Measurements from ENCODE around the gene CNTNAP5.

The CNTNAP5 gene

GRCh38 chr2:124923097-124923496 is 898.0 kb downstream of the CNTNAP5 start:
- no peak for DNase-seq (ENCODE audit: low read depth)
- no peak for TF ChIP-seq CTCF (IDR thresholded peaks at IDR 0.05; ENCODE audit: low read depth, low read length)
- TF ChIP-seq MYC (IDR thresholded peaks at IDR 0.05; ENCODE audit: low read depth, low read length), result no peak
- TF ChIP-seq POLR2A (IDR thresholded peaks at IDR 0.05; ENCODE audit: extremely low read depth, insufficient read length), result no peak
- no peak for TF ChIP-seq MAX (IDR thresholded peaks at IDR 0.05; ENCODE audit: low read depth, low read length)
- no peak overlapping the region for H3K4me3 ChIP-seq (ENCODE audit: low read depth, low read length)

GRCh38 chr2:124933883-124934282 is 908.8 kb downstream of the CNTNAP5 start:
- no peak for DNase-seq (ENCODE audit: low read depth)
- TF ChIP-seq MAX (IDR thresholded peaks at IDR 0.05; ENCODE audit: low read depth, low read length) (no peak), MYC (IDR thresholded peaks at IDR 0.05; ENCODE audit: low read depth, low read length) (no peak), POLR2A (IDR thresholded peaks at IDR 0.05; ENCODE audit: extremely low read depth, insufficient read length) (no peak), CTCF (IDR thresholded peaks at IDR 0.05; ENCODE audit: low read depth, low read length) (no peak)
- H3K4me3 ChIP-seq (ENCODE audit: low read depth, low read length), result no peak overlapping the region

- DNase-seq (ENCODE audit: low read depth), result no peak
- TF ChIP-seq MYC (IDR thresholded peaks at IDR 0.05; ENCODE audit: low read depth, low read length) (no peak), MAX (IDR thresholded peaks at IDR 0.05; ENCODE audit: low read depth, low read length) (no peak), CTCF (IDR thresholded peaks at IDR 0.05; ENCODE audit: low read depth, low read length) (no peak), POLR2A (IDR thresholded peaks at IDR 0.05; ENCODE audit: extremely low read depth, insufficient read length) (no peak)
- H3K4me3 ChIP-seq (ENCODE audit: low read depth, low read length), result no peak overlapping the region
Measured at GRCh38 chr2:124953921-124954320, 928.8 kb downstream of the CNTNAP5 start.

GRCh38 chr2:124959581-124959980 is 934.5 kb downstream of the CNTNAP5 start:
- no peak overlapping the region for H3K4me3 ChIP-seq (ENCODE audit: low read depth, low read length)
- TF ChIP-seq CTCF (IDR thresholded peaks at IDR 0.05; ENCODE audit: low read depth, low read length) (no peak), MAX (IDR thresholded peaks at IDR 0.05; ENCODE audit: low read depth, low read length) (no peak), POLR2A (IDR thresholded peaks at IDR 0.05; ENCODE audit: extremely low read depth, insufficient read length) (no peak), MYC (IDR thresholded peaks at IDR 0.05; ENCODE audit: low read depth, low read length) (no peak)
- no peak for DNase-seq (ENCODE audit: low read depth)

- TF ChIP-seq MYC (IDR thresholded peaks at IDR 0.05; ENCODE audit: low read depth, low read length) (no peak), MAX (IDR thresholded peaks at IDR 0.05; ENCODE audit: low read depth, low read length) (no peak), CTCF (IDR thresholded peaks at IDR 0.05; ENCODE audit: low read depth, low read length) (no peak), POLR2A (IDR thresholded peaks at IDR 0.05; ENCODE audit: extremely low read depth, insufficient read length) (no peak)
- H3K4me3 ChIP-seq (ENCODE audit: low read depth, low read length), result no peak overlapping the region
- DNase-seq (ENCODE audit: low read depth), result no peak
Measured at GRCh38 chr2:124961132-124961531, 936.0 kb downstream of the CNTNAP5 start.
